Measurements from ENCODE around the gene CREB3. TPM values are rescaled to one million over a fixed set of nuclear protein-coding genes. Genes with fewer than 3 reads are reported as not detected.
A peak's percentile ranks its signal among the peaks of the same experiment; 100 is the strongest.

Gene CREB3
- total RNA-seq, 1 experiment from 2014 or later: 27.3 TPM

DNA sequence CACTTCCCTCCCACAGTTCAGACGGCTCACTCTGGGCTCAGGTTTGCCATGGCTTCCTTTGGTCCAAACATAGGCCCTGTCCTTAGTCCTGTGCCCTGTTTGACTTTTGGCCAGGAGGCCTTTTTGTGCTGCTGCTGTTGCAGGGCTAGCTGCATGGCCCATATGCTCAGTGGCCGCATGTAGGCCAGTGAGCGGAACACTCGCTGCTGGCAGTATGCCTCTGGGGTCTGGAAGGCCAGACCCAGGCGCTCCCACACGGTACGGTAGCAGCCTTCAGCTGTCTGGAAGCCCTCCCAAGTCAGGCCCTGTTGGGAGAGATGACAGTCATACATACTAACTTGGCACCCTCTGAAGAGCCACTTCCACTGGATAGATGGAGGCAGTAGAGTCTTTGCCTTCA is 4.7 kb downstream of the CREB3 start:
- peaks cover 9% of the 10 kb centered on the region in 2 experiments for H3K4me1 Mint-ChIP-seq
- no peak overlapping the region for H4K8ac ChIP-seq (replicated peaks; ENCODE audit: insufficient read length, low read depth, low read length)

More for the DNA sequence above, 4.7 kb downstream of the CREB3 start:
- WGBS (ENCODE audit: extremely low coverage, insufficient read length, low lambda C conversion rate): no CpG with 5 or more reads among the region's 7 CpGs
- no peak overlapping the region for H3K4ac ChIP-seq (ENCODE audit: low read depth, low read length)
- H3K4me1 ChIP-seq (ENCODE audit: insufficient read depth, low read length): no peaks in the 10 kb centered on the region
- no peak overlapping the region for H4K91ac ChIP-seq (ENCODE audit: insufficient read length, low read depth, low read length)
- no peak overlapping the region for H2BK20ac ChIP-seq (ENCODE audit: low read depth, low read length, poor library complexity, severe bottlenecking)
- no peak overlapping the region for H3K18ac ChIP-seq (ENCODE audit: insufficient read length, low read depth, low read length)
- no peak overlapping the region for H2AK5ac ChIP-seq (ENCODE audit: insufficient read length, low read length)
- H3K9me3 ChIP-seq (ENCODE audit: control insufficient read depth, low read depth, low read length): no peaks in the 10 kb centered on the region
- no peaks in the 10 kb centered on the region for H4K20me1 ChIP-seq (ENCODE audit: control insufficient read depth, insufficient read depth, insufficient read length)
- H3K4me2 ChIP-seq (ENCODE audit: insufficient read depth, insufficient read length, low read length): no peak overlapping the region
- no peak for DNase-seq
- H2BK5ac ChIP-seq (ENCODE audit: insufficient read length, low read length): no peak overlapping the region
- H3K9me3 Mint-ChIP-seq: no peaks in the 10 kb centered on the region
- no peak overlapping the region for H2AFZ ChIP-seq (ENCODE audit: low read length)
- H2BK12ac ChIP-seq (ENCODE audit: insufficient read length, low read depth, low read length): no peak overlapping the region
- no peak overlapping the region for H3K14ac ChIP-seq (ENCODE audit: insufficient read depth, low read length)
- no peaks in the 10 kb centered on the region for H3K79me1 ChIP-seq (ENCODE audit: insufficient read depth, low read depth, low read length, poor library complexity, severe bottlenecking)
- no peak overlapping the region for H3K23ac ChIP-seq (ENCODE audit: insufficient read length, low read depth, low read length)
- no peaks in the 10 kb centered on the region for H3K79me2 ChIP-seq (ENCODE audit: insufficient read depth, low read length)
- no peak overlapping the region for H4K5ac ChIP-seq (ENCODE audit: insufficient read length, low read depth, low read length)
- no peak overlapping the region for H3K56ac ChIP-seq (ENCODE audit: insufficient read length, low read depth, low read length)
- no peak overlapping the region for H2BK15ac ChIP-seq (ENCODE audit: low read depth, low read length)
- H3K27ac ChIP-seq (ENCODE audit: insufficient read length, low read depth, low read length): no peak overlapping the region
- H3K27me3 ChIP-seq (ENCODE audit: insufficient read depth, low read length): no peaks in the 10 kb centered on the region
- H3T11ph ChIP-seq (ENCODE audit: low read length): no peak overlapping the region
- peaks cover 4% of the 10 kb centered on the region for H3K23me2 ChIP-seq (ENCODE audit: insufficient read length, low read depth, low read length, poor library complexity, severe bottlenecking)
- H3K27me3 Mint-ChIP-seq (ENCODE audit: low read depth): no peaks in the 10 kb centered on the region; the same call in 1 of the 2 replicates
- no peak overlapping the region for H3K9ac ChIP-seq (ENCODE audit: extremely low read depth, insufficient read length, low read length)
- peak overlapping the region in 2 of 3 experiments; percentile 36 to 62; a peak in 1 of 7 replicates for H3K27ac Mint-ChIP-seq
- no peak overlapping the region for H2BK120ac ChIP-seq (ENCODE audit: low read depth, low read length, poor library complexity, severe bottlenecking)
- no peak overlapping the region for H3K4me3 Mint-ChIP-seq
- TF ChIP-seq CTCF (conservative IDR thresholded peaks at IDR 0.05): no peak
- peaks cover 37 to 78% (median 70%) of the 10 kb centered on the region in 3 experiments for H3K36me3 Mint-ChIP-seq (ENCODE audit: insufficient read depth in 1 of 3, low read depth in 3 of 3)

Data from H9 (cell line).